GM19099 (cell line): Measurements from ENCODE around the gene SLC35F3.

Source experiments
- POLR2A ChIP-seq: IDR thresholded peaks from 3 replicates; pipeline ENCODE4 v1.6.1; 2011; ENCODE audit warnings: low read depth; ENCODE audit not compliant: insufficient read length; ENCODE audit errors: extremely low read depth

SLC35F3 gene

DNA sequence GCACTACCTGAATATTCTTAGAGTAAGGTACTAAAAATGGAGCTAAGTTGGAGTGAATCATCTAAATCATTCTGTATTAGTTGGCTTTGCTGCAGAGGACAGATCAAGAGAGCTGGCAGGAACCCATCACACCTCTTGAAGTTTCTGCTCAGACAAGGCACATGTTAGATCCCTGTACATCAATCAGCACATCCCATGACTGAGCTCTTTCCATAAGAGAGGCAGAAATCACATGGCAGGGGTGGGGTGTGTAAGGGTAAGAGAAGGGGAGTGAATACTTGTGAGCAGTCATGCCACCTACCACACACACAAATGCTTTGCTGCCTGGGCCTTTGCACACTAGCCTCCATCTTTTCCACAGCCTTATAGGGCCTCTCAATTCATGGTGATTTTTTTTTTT is 214.4 kb downstream of the SLC35F3 start:
- no peak for TF ChIP-seq POLR2A

DNA sequence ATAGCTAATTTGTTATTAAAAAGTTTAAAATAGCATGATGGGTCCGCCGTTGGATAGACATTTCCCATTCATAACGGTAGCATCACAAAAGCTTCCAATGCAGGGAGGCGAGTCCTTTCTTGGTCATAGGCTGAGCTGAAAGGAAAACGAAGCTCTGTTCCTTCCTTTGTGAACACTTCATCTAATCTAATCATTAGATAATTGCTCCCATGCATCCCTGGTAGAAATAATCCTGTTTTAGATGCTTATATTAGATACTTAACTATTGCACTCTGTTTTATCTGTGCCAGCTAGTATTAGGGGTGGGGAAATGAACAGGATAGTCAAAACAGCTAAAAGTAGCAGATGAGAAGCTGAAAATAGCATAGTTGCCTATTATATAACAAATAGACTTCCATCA is 215.0 kb downstream of the SLC35F3 start:
- TF ChIP-seq POLR2A: no peak

GRCh38 chr1:234120327-234120944 is 216.0 kb downstream of the SLC35F3 start:
- TF ChIP-seq POLR2A: no peak

- TF ChIP-seq POLR2A: no peak
These were observed 219.4 kb downstream of the SLC35F3 start for GRCh38 chr1:234123867-234124266.

DNA sequence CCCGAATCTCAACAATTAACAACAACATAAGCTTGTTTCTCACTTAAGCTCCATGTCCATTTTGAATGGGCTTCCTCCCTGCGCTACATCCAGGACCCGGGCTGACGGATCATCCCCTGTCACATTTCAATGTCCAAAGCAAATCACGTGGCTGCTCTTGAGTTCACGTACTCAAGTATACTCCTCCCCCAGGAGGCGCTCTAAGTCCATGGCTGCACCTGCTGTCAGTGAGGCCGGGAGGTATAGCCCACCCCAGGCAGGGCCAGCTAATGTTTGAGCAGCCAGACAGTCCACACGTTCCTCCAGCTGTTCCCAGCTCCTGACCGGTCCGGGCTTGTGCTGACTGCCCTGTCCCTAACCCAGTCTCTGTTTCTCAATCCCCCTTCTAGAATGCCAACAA is 220.8 kb downstream of the SLC35F3 start:
- TF ChIP-seq POLR2A: no peak

- no peak for TF ChIP-seq POLR2A
These were observed 221.2 kb downstream of the SLC35F3 start for GRCh38 chr1:234125714-234126113.

- TF ChIP-seq POLR2A: no peak
These were observed 222.7 kb downstream of the SLC35F3 start for GRCh38 chr1:234127026-234127671.

DNA sequence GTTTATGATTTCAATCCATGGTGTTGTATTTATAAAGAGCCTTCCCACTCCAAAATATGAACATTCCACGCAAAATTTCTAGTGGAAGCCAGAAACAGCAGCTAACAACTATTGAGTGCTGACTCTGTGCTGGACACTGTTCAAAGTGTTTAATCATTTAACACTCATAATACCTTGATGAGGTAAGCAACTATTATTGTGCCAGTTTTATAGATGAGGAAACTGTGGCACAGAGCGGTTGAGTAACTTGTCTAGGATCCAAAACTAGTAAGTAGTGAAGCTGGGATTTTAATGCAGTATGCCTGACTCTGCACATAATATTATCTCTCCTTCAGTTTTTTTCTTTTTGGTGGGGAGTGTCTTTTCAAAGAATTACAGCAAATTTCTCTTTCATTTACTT is 228.3 kb downstream of the SLC35F3 start:
- TF ChIP-seq POLR2A: no peak

GRCh38 chr1:234134878-234135277 is 230.4 kb downstream of the SLC35F3 start:
- no peak for TF ChIP-seq POLR2A

DNA sequence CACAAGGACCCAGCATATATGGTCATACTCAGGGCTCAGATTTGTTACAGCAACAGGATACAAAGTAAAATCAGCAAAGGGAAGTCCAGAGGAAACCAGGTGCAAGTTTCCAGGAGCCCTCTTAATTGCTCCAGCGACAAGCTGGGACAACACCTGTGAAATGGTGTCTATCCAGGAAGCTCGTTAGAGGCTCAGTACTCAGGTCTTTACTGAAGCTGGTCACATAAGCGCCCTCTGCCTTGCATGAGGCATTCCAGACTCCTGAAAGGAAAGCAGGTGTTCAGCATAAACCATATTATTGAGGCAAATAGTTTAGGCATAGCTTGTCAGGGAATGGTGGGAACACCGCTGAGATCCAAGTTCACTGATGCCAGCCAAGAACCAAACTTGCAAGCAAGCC is 231.0 kb downstream of the SLC35F3 start:
- TF ChIP-seq POLR2A: no peak

- TF ChIP-seq POLR2A: no peak
These were observed 231.6 kb downstream of the SLC35F3 start for GRCh38 chr1:234136073-234136472.

DNA sequence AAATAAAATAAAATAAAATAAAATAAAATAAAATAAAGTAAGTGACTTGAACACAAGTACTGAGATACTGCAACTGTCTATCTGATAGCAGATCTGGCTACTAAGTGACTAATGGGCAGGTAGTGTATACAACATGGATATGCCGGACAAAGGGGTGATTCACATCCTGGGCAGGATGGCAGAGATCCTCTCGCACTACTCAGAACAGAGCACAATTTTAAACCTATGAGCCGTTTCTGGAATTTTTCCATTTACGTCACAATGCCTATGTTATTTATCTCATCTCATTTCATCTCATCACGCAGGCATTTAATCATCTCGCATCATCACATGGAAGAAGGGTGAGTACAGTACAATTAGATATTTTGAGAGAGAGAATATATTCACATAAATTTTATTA is 235.5 kb downstream of the SLC35F3 start:
- no peak for TF ChIP-seq POLR2A

DNA sequence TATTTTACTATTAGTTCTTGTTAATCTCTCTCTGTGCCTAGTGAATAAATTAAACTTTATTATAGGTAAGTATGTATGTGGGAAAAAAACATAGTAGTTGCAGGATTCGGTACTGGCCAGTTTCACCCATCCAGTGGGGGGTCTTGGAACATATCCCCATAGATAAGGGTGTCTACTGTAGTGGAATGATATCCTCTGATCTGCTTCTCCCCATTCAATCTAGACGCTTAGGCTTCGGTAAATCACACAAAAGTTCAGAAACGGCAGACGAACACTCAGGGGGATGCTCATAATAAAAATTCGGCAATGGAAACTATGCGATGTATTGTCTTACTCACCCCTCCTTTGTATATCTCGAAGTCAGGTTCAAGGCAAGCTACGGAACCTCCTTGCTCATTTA is 235.9 kb downstream of the SLC35F3 start:
- no peak for TF ChIP-seq POLR2A

DNA sequence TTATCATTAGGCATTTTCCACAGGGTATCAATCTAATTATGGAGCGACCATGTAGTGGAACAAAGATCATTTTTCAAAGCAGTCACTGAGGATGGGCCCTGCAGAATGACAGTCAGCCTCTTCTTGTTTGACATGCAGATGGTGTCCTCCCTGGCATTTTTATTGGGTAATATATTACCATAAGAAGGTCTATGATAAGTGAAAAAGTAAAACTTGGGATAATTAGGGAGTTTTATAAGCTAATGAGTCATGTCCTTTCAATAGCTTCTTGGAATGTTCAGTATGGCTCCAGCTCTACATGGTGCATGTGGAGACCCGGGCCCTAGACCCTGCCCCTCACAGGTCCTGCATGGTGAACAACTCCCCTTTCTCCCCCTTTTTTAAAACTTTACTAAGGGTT is 236.5 kb downstream of the SLC35F3 start:
- TF ChIP-seq POLR2A: no peak

DNA sequence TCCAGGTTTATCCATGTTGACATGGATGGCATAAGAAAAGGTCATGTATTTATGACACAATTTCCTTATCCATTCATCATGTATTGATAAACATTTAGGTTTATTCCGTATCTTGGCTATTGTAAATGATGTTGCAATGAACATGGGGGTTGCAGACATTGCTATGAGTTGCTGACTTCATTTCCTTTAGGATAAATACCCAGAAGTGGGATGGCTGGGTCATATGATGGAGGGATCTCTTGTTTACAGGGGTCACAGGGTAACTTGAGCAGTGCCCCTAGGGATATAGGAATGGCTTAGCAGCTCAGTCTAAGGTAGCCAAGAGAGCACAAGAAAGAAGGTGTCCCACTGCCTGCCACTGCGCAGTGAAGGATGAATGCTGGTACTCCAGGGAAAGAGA is 239.2 kb downstream of the SLC35F3 start:
- TF ChIP-seq POLR2A: no peak

GRCh38 chr1:234144901-234145300 is 240.4 kb downstream of the SLC35F3 start:
- no peak for TF ChIP-seq POLR2A

DNA sequence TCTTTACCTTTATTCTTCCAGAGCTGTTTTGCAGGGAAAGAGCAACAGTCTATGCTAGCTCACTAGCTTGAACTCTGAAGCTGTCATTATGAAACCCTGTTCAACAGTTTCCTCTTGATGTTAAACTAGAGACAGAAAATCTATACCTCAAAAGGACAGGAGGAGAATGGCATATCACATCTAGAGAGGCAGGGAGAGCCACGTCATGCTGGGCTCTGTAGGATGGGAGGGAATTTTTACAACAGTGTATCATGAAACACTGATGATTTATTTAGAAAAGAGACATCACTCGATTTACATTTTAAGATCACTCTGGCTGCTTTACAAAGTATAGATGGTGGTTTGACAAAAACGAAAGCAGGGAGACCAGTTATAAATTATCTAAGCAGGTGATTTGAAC is 243.9 kb downstream of the SLC35F3 start:
- no peak for TF ChIP-seq POLR2A
